ENCODE results near the gene HOXB6.

HOXB6 gene

GRCh38 chr17:48546924-48547807 lies 57.6 kb downstream of the HOXB6 start:
- peaks cover 47% of the 10 kb centered on the region for H3K27me3 Mint-ChIP-seq
- peak overlapping the region; percentile 59 to 66 for H3K4me3 Mint-ChIP-seq
- H3K9me3 Mint-ChIP-seq = no peaks in the 10 kb centered on the region
- DNase-seq = no peak
- ATAC-seq = no peak
- H3K27ac Mint-ChIP-seq = peak overlapping the region in 1 of 2 donors; percentile 21
- H3K4me1 Mint-ChIP-seq = peaks cover 41% of the 10 kb centered on the region

DNA sequence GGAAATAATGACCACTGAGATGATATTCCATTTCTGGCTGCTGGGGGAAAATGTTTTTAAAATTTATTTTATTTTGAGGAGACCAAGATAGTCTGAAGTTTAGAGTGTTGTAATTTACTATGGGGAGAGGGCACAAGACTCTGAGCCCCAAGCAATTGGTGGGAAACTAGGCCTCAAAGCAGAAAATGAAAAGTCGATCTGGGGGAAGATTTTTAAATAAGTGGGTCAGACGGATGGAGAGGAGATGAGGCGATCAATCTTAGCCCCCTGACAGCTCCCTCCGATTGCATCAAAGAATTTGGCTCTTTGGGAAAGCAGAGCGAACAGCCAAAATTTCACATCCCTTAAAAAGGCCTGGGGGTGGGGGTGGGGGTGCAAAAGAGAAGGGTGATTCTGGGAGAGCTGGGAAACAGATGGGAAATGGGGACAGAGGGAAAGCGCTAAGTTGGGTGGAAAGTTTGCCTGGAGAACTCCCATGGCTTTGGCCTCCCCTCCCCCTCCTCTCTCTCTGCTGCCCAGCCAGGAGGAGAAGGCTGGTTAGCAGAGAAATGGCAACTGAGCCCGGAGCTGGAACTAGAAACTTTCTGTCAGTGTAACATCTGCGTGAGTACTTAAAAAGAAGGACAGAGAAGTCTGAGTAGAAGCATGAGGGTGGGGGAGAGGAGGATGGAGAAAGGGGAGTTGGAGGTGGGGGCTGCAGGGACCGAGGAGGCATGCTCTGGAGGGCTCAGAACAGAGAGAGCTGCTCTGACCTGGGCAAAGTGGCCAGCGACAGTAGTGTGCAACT lies 58.5 kb downstream of the HOXB6 start:
- Mint-ChIP-seq H3K9me3 (no peaks in the 10 kb centered on the region), H3K4me3 (peak overlapping the region; percentile 39 to 66), H3K27me3 (peaks cover 55% of the 10 kb centered on the region), H3K27ac (no peak overlapping the region), H3K4me1 (peaks cover 50% of the 10 kb centered on the region)
- DNase-seq (no peak), ATAC-seq (no peak)
